IPS DF 19.7 (cell line): Measurements from ENCODE around the gene CMA1.
"Not testable (repeated sequence)": the region's sequence is repeated elsewhere in the genome, so short reads cannot be mapped to it uniquely, and the experiment has no call there.

ENCODE experiments used
- DNase-seq: peaks from one replicate; pipeline ENCODE4 v3.0.0-alpha.2; 2013; ENCODE audit warnings: low read depth, low spot score

CMA1 gene, protein sequence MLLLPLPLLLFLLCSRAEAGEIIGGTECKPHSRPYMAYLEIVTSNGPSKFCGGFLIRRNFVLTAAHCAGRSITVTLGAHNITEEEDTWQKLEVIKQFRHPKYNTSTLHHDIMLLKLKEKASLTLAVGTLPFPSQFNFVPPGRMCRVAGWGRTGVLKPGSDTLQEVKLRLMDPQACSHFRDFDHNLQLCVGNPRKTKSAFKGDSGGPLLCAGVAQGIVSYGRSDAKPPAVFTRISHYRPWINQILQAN

DNA sequence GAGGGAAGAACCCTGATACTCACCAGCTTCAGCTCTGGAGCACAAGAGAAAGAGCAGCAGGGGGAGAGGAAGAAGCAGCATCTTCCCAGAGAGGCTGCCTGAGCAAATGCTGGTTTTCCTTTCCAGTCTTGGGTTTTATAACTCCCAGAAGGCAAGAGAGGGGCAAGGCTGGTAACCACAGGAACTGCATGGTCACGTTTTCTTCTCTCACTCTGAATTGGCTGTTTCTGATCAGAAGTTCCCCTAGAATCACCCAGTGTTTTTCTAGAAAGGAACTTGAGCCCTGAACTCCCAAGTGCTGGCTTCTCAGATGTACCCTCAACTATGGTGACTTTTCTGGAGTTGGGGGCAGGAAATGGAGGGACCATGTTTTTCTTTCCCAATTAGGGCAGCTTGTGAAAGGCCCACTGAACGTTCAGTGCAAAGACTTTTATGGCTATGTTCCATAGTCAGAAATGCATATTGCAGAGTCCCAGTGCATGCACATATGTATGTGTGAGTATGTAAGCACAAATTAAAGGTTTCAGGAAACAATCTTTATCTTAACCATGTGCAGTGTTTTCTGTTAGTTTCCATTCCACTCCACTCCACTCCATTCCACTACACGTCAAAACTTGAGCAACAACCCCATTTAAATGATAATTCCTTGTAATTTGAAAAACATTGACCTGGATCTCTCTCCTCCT is at the start of gene CMA1:
Gene CMA1, minus strand, starts transcription at position 111 of the 686 bp plus-strand sequence. Its CDS starts 30 bp downstream, at position 81.
- no peak for DNase-seq

DNA sequence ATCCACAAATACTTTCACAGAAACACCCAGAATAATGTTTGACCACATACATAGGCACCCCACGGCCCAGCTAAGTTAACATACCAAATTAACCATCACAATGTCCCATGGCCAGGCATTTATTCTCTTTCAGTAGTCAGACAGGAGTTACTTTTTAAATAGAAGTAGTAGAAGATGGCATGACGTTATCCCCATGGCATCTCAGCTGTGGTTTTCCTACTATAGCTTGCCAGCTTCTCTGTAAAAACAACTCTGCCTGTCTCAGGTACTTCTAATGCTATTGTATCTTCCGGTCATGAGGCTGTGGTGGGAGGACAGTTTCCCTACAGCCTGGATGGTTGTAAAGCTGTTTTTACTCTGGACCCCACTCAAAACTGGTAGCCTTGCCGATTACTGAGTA is 48.7 kb upstream of the CMA1 start:
- no peak for DNase-seq

DNA sequence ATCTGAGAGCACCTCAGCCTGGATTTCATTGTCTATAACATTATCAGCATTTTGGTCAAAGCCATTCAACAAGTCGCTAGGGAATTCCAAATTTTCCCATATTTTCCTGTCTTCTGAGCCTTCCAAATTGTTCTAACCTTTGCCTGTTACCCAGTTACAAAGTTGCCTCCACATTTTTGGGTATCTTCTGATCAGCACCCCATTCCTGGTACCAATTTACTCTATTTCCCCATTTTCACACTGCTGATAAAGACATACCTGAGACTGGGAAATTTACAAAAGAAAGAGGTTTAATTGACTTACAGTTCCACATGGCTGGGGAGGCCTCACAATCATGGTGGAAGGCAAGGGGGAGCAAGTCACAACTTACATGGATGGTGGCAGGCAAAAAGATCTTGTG is 41.0 kb upstream of the CMA1 start:
- DNase-seq, result not testable (repeated sequence)

DNA sequence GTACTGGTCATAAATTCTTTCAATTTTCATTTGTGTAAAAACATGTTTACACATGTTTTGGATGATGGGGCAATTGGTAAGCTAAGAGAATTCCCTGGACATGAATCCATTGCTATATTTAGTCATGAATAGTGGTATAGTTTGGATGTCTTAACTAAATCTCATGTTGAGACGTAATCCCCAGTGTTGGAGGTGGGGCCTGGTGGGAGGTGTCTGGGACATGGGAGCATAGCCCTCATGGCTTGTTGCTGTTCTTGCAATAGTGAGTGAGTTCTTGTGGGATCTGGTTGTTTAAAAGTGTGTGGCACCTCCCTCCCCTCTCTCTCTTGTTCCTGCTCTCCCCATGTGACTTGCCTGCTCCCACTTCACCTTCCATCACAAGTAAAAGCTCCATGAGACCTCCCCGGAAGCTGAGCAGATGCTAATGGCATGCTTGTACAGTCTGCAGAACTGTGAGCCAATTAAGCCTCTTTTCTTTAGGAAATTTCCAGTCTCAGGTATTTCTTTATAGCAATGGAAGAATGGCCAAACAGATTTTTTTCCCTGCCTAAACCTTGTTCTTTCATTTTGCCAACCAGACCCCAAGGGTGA is 34.4 kb upstream of the CMA1 start:
- DNase-seq, result no peak

DNA sequence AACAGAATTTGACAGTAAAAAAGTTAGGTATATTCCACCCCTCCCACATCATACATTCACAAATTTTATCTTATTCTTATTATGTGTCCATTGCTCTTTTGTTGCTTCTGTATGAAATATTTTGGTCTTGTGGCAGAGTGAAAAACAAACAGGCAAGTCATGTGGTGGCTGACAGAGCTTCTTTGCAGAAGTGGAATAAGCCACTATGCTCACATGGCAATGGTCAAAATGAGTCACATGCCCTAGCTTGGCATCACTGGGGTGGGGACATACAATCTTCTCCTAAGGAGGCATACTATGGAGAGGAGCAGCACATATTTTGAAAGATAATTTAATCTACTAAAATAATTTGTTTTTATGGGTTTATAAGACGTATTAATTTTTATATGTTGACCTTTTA is 27.7 kb upstream of the CMA1 start:
- no peak for DNase-seq

DNA sequence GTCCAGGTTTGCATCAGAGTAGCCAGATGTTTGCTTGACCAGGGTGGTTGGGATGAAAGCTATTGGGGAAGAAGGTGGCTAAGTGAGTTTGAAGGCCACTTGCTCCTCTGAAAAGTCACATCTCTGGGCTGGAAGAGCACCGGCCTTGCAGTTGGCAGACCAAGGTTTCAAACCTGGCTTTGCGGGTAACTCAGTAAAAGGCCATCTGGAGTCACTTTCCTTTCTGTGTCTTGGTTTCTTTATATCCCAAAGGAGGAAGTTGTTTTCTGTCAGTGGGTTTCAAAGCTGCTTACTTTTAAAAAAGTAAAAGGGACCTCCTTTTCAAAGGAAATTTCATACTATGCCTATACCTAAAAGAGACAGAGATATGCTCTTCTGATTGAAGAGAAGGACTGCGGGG is 26.2 kb upstream of the CMA1 start:
- DNase-seq, result no peak

DNA sequence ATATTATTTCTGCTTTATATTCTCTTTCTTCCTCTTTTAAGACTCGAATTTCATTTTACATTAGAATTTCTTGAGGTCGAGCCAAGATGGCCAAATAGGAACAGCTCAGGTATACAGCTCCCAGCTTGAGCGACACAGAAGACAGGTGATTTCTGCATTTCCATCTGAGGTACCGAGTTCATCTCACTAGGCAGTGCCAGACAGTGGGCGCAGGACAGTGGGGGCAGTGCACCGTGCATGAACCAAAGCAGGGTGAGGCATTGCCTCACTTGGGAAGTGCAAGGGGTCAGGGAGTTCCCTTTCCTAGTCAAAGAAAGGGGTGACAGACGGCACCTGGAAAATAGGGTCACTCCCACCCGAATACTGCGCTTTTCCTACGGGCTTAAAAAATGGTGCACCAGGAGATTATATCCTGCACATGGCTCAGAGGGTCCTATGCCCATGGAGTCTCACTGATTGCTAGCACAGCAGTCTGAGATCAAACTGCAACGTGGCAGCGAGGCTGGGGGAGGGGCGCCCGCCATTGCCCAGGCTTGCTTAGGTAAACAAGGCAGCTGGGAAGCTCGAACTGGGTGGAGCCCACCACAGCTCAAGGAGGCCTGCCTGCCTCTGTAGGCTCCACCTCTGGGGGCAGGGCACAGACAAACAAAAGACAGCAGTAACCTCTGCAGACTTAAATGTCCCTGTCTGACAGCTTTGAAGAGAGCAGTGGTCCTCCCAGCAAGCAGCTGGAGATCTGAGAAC is 18.0 kb upstream of the CMA1 start:
- DNase-seq, result not testable (repeated sequence)

DNA sequence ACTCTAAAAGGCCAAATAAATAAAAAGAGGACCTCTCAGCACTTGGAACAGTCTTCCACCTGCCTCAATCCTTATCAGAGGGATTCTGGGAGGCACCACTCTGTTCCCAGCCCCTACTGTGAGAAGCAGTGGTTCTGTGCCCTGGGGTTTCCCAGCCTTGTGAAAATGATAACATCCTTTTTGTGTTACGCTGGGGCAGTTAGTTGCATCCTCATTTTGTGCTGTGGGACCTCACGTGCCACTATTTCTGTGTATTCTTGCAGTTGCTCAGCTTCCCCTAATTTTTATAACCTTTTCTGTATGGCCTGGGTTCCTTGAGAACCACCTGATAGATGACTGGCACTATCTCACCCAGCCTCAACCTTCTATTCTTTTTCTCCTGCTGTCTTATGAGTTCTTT is 10.8 kb upstream of the CMA1 start:
- no peak for DNase-seq

DNA sequence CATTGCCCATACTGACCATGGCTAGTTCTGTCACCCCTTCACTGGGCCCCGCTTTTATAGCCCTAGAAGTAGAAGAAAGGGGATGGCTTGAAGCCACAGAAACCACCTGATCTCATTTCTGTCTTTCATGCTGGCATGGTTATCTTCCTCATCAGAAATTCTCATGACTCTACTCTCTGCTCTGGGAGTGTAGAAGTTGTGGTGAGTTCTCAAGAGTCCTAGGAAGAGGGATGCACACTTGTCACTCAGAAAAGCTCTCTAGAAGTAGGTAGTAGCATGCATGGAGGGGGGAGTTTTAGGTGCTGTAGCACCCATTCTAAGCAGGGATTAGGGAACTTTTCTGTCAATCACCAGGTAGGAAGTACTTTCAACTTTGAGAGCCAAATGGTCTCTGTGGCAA is 6.1 kb upstream of the CMA1 start:
- DNase-seq, result no peak

DNA sequence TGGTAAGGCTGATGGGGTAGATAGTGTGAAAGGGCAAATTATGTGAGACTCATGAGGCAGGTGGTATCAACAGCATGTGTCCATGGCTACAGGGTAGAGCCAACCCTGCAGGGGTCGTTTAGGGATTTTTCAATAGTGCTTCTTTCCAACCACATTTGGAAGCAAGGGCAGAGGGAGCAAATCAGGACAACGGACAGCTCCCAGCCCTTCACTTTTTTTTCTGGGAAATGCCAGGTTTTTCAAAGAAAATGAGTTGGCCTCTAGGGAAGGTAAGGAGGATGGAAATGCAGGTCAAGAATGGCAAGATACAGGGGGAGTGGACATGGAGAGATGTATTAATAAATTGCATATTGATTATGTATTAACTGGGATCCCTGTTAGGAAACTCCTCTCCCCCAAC is 4.9 kb upstream of the CMA1 start:
- DNase-seq, result peak; percentile 7

DNA sequence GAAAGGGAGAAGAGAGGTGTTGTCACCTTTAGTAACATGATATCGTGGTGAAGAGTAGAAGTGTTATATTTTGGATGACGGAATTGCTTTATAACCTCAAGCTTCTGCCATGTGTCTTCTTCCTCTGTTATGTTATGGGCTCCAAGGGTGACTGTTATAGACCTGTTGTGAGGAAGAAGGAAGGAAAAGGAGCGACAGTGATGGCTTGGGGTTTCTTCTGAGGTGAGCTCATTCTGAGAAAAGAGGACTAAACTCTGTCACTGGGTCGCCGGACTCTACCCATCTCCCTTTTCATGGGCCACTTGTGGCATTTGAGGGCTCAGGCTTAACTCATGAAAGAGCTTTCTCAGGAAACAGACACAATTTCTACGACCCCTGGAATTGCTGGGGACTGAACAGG is 1.6 kb downstream of the CMA1 start:
- DNase-seq, result no peak

DNA sequence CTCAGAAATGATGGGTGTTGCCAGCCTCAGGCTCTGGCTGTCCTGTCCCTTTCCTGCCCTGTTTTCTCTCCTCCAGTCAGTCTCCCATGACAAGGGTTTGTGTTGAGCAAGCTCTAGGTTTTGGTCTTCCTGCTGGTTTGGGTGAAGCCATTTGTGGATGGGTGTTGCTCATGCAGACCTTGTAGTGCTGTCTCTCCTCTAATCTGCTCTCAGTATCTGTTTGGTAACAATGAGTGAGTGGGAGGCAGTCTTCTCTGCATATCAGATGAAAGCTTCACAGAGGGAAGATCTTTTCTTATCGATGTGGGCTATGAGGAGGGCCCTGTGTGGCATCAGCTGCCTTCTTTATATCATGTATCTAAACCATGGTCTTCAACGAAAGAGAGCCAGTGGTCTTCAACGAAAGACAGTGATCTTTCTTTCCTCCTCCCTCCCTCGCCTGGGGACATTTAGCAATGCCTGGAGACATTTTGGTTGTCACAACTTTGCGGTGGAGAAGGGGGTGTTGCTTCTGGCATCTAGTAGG is 3.6 kb downstream of the CMA1 start:
- no peak for DNase-seq

DNA sequence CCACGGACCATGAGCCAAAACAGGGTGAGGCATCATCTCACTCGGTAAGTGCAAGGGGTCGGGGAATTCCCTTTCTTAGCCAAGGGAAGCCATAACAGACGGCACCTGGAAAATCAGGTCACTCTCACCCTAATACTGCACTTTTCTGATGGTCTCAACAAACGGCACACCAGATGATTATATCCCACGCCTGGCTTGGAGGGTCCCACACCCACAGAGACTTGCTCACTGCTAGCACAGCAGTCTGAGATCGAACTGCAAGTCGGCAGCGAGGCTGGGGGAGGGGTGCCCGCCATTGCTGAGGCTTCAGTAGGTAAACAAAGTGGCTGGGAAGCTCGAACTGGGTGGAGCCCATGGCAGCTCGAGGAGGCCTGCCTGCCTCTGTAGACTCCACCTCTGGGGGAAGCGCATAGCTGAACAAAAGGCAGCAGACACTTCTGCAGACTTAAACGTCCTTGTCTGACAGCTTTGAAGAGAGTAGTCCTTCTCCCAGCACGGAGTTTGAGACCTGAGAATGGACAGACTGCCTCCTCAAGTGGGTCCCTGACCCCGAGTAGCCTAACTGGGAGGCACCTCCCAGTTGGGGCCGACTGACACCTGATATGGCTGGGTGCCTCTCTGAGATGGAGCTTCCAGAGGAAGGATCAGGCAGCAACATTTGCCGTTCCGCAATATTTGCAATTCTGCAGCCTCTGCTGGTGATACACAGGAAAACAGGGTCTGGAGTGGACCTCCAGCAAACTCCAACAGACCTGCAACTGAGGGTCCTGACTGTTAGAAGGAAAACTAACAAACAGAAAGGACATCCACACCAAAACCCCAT is 16.3 kb downstream of the CMA1 start:
- DNase-seq, result not testable (repeated sequence)

DNA sequence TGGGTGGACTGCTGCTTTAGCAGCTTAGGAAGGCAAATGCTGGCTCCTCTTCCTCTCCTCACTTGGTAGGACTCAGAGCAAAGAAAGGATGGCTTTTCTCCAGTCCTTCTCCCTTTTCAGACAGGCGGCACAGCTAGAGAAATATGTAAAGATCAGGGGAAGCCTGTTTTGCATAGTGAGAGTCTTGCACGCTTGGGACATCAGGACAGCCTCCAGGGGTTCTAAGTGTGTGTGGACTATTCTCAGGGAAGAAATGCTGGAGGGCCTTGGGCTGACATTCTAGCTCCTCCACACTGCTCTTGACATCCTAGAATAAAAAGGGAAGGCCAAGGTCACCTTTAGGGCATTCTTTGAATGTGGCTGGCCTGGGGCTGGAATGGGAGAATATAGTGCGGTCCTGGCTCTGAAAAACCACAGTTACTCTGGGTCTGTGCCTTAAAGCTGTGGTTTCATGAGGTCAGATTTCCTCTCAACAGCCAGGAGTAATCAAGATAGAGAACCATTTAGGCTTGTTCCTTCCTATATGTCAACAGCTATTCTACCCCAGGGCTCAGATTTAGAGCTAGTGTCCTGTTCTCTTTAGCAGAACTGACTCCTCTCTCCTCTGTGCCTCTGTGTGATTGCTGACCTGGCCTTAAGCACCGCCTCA is 24.3 kb downstream of the CMA1 start:
- no peak for DNase-seq

DNA sequence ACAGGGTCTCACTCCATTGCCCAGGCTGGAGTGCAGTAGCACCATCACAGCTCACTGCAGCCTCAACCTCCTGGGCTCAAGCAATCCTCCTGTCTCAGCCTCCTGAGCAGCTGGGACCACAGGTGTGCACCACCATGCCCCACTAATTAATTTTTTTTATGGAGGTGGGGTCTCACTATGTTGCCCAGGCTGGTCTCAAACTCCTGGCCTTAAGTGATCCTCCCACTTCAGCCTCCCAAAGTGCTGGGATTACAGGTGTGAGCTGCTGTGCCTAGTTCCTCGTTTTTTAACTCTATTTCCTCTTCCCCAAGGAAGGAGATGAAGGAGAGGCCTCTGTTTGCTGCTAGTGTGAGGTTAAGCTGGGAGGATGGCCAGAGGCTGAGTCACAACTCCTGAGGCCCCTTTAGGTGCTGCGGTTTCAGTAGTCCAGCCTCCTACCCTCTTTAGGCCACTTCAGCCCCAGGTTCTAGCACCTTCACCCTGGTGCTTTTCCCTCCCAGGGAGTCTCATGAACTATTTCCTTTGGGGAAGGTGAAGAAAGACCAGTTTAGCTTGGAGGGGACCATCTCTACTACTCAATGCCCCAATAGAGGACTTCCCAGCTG is 25.3 kb downstream of the CMA1 start:
- not testable (repeated sequence) for DNase-seq

DNA sequence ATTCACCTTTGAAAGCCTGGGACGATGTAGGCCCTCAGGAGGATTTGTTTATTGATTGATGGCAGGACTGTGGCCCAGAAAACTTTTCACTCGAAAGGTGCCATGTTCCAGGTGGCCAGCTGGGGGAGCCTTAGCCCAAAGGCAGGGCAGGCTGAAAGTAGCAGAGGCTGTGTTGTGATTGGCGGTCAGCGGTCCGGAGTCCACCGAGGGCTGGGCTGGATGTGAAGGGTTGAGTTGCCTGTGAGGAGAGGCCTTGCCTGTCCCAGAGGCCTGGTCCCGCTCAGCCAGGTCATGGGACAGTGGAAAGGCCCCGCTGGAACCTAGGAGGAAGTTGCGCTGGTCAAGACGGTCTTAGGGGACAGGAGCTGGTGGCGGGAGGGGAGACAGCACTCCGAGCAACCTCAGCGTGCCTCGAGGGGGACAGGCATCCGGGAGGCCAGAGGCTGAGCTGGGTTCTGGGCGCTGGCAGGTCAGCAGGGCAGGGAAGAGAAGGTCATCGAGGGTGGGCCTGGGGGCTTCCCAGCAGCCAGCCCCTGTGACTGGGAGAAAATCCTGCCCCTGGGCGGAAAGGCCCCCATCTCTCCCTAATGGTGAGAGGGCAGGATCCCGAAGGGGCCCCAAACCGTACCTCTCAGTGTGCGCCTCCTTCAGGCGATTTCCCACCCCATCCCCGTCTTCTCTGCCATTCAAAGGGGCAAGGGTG is 26.3 kb downstream of the CMA1 start:
- DNase-seq, result peak; percentile 73

DNA sequence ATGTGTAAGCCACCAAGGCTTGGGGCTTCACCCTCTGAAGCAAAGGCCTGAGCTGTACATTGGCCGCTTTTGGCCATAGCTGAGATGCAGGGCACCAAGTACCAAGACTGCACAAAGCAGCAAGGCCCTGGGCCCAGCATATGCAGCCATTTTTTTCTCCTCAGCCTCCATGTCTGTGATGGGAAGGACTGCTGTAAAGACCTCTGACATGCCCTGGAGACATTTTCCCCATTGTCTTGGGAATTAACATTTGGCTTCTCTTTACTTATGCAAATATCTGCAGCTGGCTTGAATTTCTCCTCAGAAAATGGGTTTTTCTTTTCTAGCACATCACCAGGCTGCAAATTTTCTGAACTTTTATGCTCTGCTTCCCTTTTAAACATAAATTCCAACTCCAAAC is 28.1 kb downstream of the CMA1 start:
- DNase-seq, result not testable (repeated sequence)

DNA sequence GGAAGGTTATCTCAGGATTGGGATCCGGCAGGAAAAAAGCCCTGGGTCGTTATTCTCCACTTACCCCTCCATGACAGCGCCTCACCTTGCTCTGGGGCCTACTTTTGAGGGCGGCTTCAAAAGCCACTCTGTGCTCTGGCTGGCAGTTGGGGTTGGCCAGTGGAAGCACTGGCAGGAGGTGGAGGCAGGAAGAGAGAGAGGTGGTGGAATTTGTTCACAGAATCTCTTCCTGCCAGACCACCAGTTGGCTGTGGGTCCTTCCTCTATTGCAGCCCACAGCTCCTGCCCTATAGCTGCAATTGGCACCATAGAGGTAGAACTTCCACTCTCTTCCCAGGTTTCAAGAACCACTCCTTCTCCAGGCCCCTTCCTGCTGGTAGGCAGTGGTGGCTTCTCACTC is 32.8 kb downstream of the CMA1 start:
- no peak for DNase-seq

DNA sequence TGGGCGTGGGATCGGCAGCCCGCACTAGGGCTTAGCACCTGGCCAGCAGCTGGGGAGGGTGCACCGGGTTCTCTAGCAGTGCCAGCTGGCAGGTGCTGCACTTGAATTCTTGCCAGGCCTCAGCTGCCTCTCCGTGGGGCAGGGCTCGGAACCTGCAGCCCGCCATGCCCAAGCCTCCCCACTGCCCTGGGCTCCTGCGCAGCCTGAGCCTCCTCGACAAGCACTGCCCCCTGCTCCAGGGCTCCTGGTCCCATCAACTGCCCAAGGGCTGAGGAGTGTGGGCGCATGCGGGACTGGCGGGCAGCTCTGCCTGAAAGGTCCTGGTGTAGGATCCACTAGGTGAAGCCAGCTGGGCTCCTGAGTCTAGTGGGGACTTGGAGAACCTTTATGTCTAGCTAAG is 34.9 kb downstream of the CMA1 start:
- no peak for DNase-seq

DNA sequence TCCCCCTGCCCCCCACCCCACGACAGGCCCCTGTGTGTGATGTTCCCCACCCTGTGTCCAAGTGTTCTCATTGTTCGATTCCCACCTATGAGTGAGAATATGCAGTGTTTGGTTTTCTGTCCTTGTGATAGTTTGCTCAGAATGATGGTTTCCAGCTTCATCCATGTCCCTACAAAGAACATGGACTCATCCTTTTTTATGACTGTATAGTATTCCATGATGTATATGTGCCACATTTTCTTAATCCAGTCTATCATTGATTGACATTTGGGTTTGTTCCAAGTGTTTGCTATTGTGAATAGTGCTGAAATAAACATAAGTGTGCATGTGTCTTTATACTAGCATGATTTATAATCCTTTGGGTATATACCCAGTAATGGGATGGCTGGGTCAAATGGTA is 37.6 kb downstream of the CMA1 start:
- DNase-seq, result not testable (repeated sequence)
